ENCODE results near the gene TMSB4X. TPM values are rescaled to one million over a fixed set of nuclear protein-coding genes. Genes with fewer than 3 reads are reported as not detected.

Gene TMSB4X
- total RNA-seq, 1 experiment from 2014 or later: 801 TPM

DNA sequence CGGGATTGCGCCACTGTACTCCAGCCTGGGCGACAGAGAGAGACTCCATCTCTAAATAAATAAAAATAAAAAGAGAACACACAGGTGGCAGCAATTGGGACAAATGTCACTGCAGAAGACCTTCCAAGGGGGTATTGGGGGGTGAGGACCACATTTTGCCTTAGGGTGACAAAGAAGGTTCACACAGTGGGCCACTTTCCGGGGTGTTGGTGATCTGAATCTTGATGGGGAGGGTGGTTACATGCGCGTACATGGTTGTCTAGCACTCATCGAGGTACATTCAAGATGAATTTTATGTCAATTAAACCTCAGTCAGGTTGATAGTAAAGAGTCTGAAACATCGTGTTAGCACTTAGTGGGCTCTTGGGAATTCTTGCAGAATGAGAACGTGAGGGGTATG lies 20.5 kb upstream of the TMSB4X start:
- intact Hi-C loops (cut with micrococcal nuclease): no loop called here
- H3K27me3 Mint-ChIP-seq (ENCODE audit: insufficient read depth, unreplicated experiment): peaks cover 1% of the 10 kb centered on the region
- no peaks in the 10 kb centered on the region for H3K9me3 Mint-ChIP-seq (ENCODE audit: unreplicated experiment)
- no peaks in the 10 kb centered on the region for H3K36me3 Mint-ChIP-seq (ENCODE audit: insufficient read depth, unreplicated experiment)
- CTCF ChIA-PET: interaction anchor here (2.4 kb wide), 1 partner anchor 8 kb away, joined by 26 read pairs; no protein-coding TSS in a partner anchor
- no TSS peak for BruUV-seq (replicated peaks)
- POLR2A ChIA-PET: no interaction called here
- TF ChIP-seq, protein P1, sequence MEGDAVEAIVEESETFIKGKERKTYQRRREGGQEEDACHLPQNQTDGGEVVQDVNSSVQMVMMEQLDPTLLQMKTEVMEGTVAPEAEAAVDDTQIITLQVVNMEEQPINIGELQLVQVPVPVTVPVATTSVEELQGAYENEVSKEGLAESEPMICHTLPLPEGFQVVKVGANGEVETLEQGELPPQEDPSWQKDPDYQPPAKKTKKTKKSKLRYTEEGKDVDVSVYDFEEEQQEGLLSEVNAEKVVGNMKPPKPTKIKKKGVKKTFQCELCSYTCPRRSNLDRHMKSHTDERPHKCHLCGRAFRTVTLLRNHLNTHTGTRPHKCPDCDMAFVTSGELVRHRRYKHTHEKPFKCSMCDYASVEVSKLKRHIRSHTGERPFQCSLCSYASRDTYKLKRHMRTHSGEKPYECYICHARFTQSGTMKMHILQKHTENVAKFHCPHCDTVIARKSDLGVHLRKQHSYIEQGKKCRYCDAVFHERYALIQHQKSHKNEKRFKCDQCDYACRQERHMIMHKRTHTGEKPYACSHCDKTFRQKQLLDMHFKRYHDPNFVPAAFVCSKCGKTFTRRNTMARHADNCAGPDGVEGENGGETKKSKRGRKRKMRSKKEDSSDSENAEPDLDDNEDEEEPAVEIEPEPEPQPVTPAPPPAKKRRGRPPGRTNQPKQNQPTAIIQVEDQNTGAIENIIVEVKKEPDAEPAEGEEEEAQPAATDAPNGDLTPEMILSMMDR (IDR thresholded peaks at IDR 0.05; ENCODE audit: unreplicated experiment): no peak
- H3K4me1 Mint-ChIP-seq (ENCODE audit: insufficient read depth, unreplicated experiment): peaks cover 27% of the 10 kb centered on the region
- no peak for DNase-seq (ENCODE audit: unreplicated experiment)
- no peak overlapping the region for H3K27ac Mint-ChIP-seq (ENCODE audit: low read depth, unreplicated experiment)
- no peak overlapping the region for H3K4me3 Mint-ChIP-seq (ENCODE audit: unreplicated experiment)

- POLR2A ChIA-PET: no interaction called here
- no peaks in the 10 kb centered on the region for H3K36me3 Mint-ChIP-seq (ENCODE audit: insufficient read depth, unreplicated experiment)
- H3K9me3 Mint-ChIP-seq (ENCODE audit: unreplicated experiment): no peaks in the 10 kb centered on the region
- H3K4me3 Mint-ChIP-seq (ENCODE audit: unreplicated experiment): no peak overlapping the region
- no peak for DNase-seq (ENCODE audit: unreplicated experiment)
- peaks cover 7% of the 10 kb centered on the region for H3K27me3 Mint-ChIP-seq (ENCODE audit: insufficient read depth, unreplicated experiment)
- BruUV-seq (replicated peaks): no TSS peak
- peaks cover 25% of the 10 kb centered on the region for H3K4me1 Mint-ChIP-seq (ENCODE audit: insufficient read depth, unreplicated experiment)
- peak overlapping the region; percentile 98 for H3K27ac Mint-ChIP-seq (ENCODE audit: low read depth, unreplicated experiment)
- intact Hi-C loops (cut with micrococcal nuclease): no loop called here
- CTCF ChIA-PET: interaction anchor here (0.7 to 2.4 kb wide), 2 partner anchors 9 to 10 kb away, joined by 3 to 26 read pairs; no protein-coding TSS in a partner anchor
- TF ChIP-seq, protein P1 (IDR thresholded peaks at IDR 0.05; ENCODE audit: unreplicated experiment): no peak
Measured at GRCh38 chrX:12954981-12955380, 19.9 kb upstream of the TMSB4X start.

- Mint-ChIP-seq H3K4me1 (ENCODE audit: insufficient read depth, unreplicated experiment) (peaks cover 20% of the 10 kb centered on the region), H3K36me3 (ENCODE audit: insufficient read depth, unreplicated experiment) (no peaks in the 10 kb centered on the region), H3K9me3 (ENCODE audit: unreplicated experiment) (no peaks in the 10 kb centered on the region), H3K27me3 (ENCODE audit: insufficient read depth, unreplicated experiment) (peaks cover 10% of the 10 kb centered on the region), H3K4me3 (ENCODE audit: unreplicated experiment) (peak overlapping the region; percentile 21), H3K27ac (ENCODE audit: low read depth, unreplicated experiment) (peak overlapping the region; percentile 98)
- intact Hi-C loops (cut with micrococcal nuclease): no loop called here
- BruUV-seq (replicated peaks): TSS peak; percentile 94
- CTCF ChIA-PET: interaction anchor here (0.7 to 2.4 kb wide), 2 partner anchors 10 to 511 kb away, joined by 3 to 26 read pairs; no protein-coding TSS in a partner anchor
- POLR2A ChIA-PET: interaction anchor here (0.6 to 1.1 kb wide), 2 partner anchors 19 to 516 kb away, joined by 3 to 6 read pairs; partner anchors contain the start of gene TMSB4X
- TF ChIP-seq, protein P1 (IDR thresholded peaks at IDR 0.05; ENCODE audit: unreplicated experiment): no peak
- DNase-seq (ENCODE audit: unreplicated experiment): peak; percentile 85
Measured at GRCh38 chrX:12955882-12956703, 18.8 kb upstream of the TMSB4X start.

DNA sequence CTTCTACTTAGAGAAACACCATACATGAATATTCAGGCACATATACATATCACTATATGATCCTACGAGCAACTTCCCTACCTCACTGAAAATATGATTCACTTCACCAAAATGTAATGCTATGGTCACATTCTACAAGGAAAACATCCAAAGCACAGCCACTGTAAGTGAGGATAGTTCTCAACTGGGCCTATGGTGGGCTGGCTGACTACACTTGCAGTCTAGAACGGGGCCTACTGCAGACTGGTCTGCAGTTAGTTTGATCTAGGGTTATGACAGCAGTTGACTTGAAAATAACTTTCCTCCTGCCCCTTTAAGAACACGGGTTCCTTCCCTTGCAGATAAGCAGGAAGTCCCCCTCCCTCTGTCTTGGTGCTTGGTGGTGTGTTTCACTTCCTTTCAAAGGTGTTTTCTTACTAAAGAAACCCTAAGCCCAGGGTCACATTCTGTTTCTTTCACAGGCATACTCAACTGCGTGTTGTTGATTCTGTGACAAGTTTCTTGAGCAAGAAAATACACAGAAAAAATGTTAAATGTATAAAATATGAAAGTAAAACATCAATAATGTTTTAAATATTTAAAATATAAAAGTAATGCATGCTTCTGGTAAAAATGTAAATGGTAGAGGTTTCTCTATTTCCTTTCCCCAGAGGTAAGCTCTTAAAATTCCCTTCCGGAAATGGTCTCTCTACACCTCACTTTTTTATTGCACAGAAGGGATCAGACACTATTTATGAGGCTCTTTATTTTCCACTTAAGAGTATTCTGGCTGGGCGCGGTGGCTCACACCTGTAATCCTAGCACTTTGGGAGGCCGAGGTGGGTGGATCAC lies 18.0 kb upstream of the TMSB4X start:
- peak; percentile 70 for DNase-seq (ENCODE audit: unreplicated experiment)
- Mint-ChIP-seq H3K27me3 (ENCODE audit: insufficient read depth, unreplicated experiment) (peaks cover 10% of the 10 kb centered on the region), H3K4me3 (ENCODE audit: unreplicated experiment) (no peak overlapping the region), H3K36me3 (ENCODE audit: insufficient read depth, unreplicated experiment) (no peaks in the 10 kb centered on the region), H3K9me3 (ENCODE audit: unreplicated experiment) (no peaks in the 10 kb centered on the region), H3K4me1 (ENCODE audit: insufficient read depth, unreplicated experiment) (peaks cover 27% of the 10 kb centered on the region), H3K27ac (ENCODE audit: low read depth, unreplicated experiment) (peak overlapping the region; percentile 98)
- TSS peak; percentile 87 for BruUV-seq (replicated peaks)
- ChIA-PET CTCF (interaction anchor here (1.3 to 2.4 kb wide), 3 partner anchors 10 to 531 kb away, joined by 5 to 26 read pairs (median 12); no protein-coding TSS in a partner anchor), POLR2A (interaction anchor here (0.6 to 1.1 kb wide), 3 partner anchors 18 to 531 kb away, joined by 3 to 6 read pairs (median 5); partner anchors contain the start of gene TMSB4X)
- TF ChIP-seq, protein P1 (IDR thresholded peaks at IDR 0.05; ENCODE audit: unreplicated experiment): no peak
- intact Hi-C loops (cut with micrococcal nuclease): no loop called here
